Neural cell (in vitro differentiated cells): Measurements from ENCODE around the gene ZHX3.

Source experiments
- CTCF ChIP-seq: fragments of 450-650 bp; IDR thresholded peaks from 2 replicates; pipeline ENCODE4 v1.5.1; 2014; ENCODE audit warnings: antibody characterized with exemption, mild to moderate bottlenecking, moderate library complexity; ENCODE audit not compliant: poor library complexity, severe bottlenecking
- EP300 ChIP-seq: fragments of 450-650 bp; conservative IDR thresholded peaks from 2 replicates; pipeline ENCODE4 v1.6.1; 2014; ENCODE audit warnings: antibody characterized with exemption, mild to moderate bottlenecking, moderate library complexity; ENCODE audit not compliant: poor library complexity, severe bottlenecking
- EZH2 ChIP-seq: fragments of 200-600, 300-800 bp; shearing (Covaris generic), sonication (generic); IDR thresholded peaks from 2 replicates; pipeline ENCODE4 v1.6.1; 2014; ENCODE audit warnings: antibody characterized with exemption, low read length, borderline replicate concordance, mild to moderate bottlenecking; ENCODE audit not compliant: insufficient read depth, poor library complexity, severe bottlenecking
- POLR2AphosphoS5 ChIP-seq: IDR thresholded peaks from 2 replicates; pipeline ENCODE4 v1.6.1; 2012
- TAF1 ChIP-seq: IDR thresholded peaks from 2 replicates; pipeline ENCODE4 v1.6.1; 2012; ENCODE audit warnings: low read depth

GRCh38 chr20:41349943-41350342, 32.4 kb upstream of the ZHX3 start:
- TF ChIP-seq POLR2AphosphoS5 (no peak), CTCF (no peak), TAF1 (no peak), EZH2 (no peak), EP300 (no peak)
